Panc1 (cell line): ENCODE results near the gene HORMAD2. TPM values are rescaled to one million over a fixed set of nuclear protein-coding genes. Genes with fewer than 3 reads are reported as not detected.

Source experiments
- ATAC-seq: fragments of 200-7000 bp; cut with Tn5 transposase; 2 replicates; pipeline ENCODE4 v1.9.1; 2020; ENCODE audit warnings: mild to moderate bottlenecking, moderate library complexity
- Bru-seq: library from RNA; stranded (reverse); fragments of 400-500 nt; gene quantifications from one replicate; lab custom pipeline; 2021; lab: Mats Ljungman, UMichigan
- BruChase-seq, 2 experiments: library from RNA; stranded (reverse); fragments of 400-500 nt; gene quantifications; one replicate each; lab custom pipeline; 2021; lab: Mats Ljungman, UMichigan
- BruUV-seq: library from RNA; stranded (reverse); fragments of 400-500 nt; replicated peaks from 2 replicates; lab custom pipeline; 2021; lab: Mats Ljungman, UMichigan
- CTCF ChIA-PET: fragments of 300-600 bp; sonication (Branson Sonifier 250); formaldehyde crosslinking; loops from one replicate; lab custom pipeline; 2022; ENCODE audit warnings: antibody characterized with exemption; lab: Charles Lee
- POLR2A ChIA-PET: fragments of 300-600 bp; sonication (Branson Sonifier 250); formaldehyde crosslinking; loops from one replicate; lab custom pipeline; 2022; ENCODE audit warnings: antibody characterized with exemption; lab: Charles Lee
- DNase-seq: peaks from one replicate; pipeline ENCODE4 v3.0.0-alpha.2; 2010; ENCODE audit warnings: low read depth, low spot score
- H3K27ac ChIP-seq: 2 replicates; pipeline ENCODE4 v1.5.1; 2011; ENCODE audit warnings: mild to moderate bottlenecking, low read length, inconsistent platforms
- H3K27me3 ChIP-seq: fragments of 200-500 bp; sonication (Bioruptor generic); 2 replicates; pipeline ENCODE4 v1.6.0; 2014; ENCODE audit warnings: low read length, inconsistent platforms; ENCODE audit not compliant: control insufficient read depth, insufficient read depth
- H3K36me3 ChIP-seq: fragments of 200-500 bp; sonication (Bioruptor generic); 2 replicates; pipeline ENCODE4 v1.5.1; 2014; ENCODE audit warnings: inconsistent platforms, mild to moderate bottlenecking, low read length, moderate library complexity; ENCODE audit not compliant: control insufficient read depth, insufficient read depth
- H3K4me1 ChIP-seq: 2 replicates; pipeline ENCODE4 v1.5.1; 2011; ENCODE audit warnings: inconsistent platforms, mild to moderate bottlenecking, low read length, moderate library complexity; ENCODE audit not compliant: control insufficient read depth, insufficient read depth
- H3K4me3 ChIP-seq, 2 experiments: 2 replicates each; pipeline ENCODE4 v1.5.1; 2011 to 2012; ENCODE audit warnings: low read depth in 2 of 2, low read length in 2 of 2, mild to moderate bottlenecking in 2 of 2, inconsistent platforms in 1 of 2, moderate library complexity in 1 of 2
- H3K9me3 ChIP-seq: fragments of 200-500 bp; sonication (Bioruptor generic); 2 replicates; pipeline ENCODE4 v1.5.1; 2014; ENCODE audit warnings: low read depth, mild to moderate bottlenecking, inconsistent platforms, low read length, moderate library complexity; ENCODE audit not compliant: control insufficient read depth, insufficient read depth
- POLR2AphosphoS5 ChIP-seq: IDR thresholded peaks from 2 replicates; pipeline ENCODE4 v1.6.1; 2012; ENCODE audit warnings: mild to moderate bottlenecking, low read depth, low read length, moderate library complexity
- SIN3A ChIP-seq: IDR thresholded peaks from 2 replicates; pipeline ENCODE4 v1.6.1; 2012; ENCODE audit warnings: low read depth, mild to moderate bottlenecking, low read length, moderate library complexity, borderline replicate concordance; ENCODE audit not compliant: insufficient read depth
- TCF7L2 ChIP-seq: IDR thresholded peaks from 2 replicates; pipeline ENCODE4 v1.6.1; 2011; ENCODE audit warnings: mild to moderate bottlenecking, low read depth, low read length, inconsistent platforms
- in situ Hi-C: cut with HindIII; loops from 2 replicates; pipeline ENCODE4 v1.10.0; 2016; ENCODE audit warnings: low sequenced_read_pairs, low pct_unique_long_range_greater_than_20kb
- intact Hi-C: fragments of 100-400 bp; cut with micrococcal nuclease; formaldehyde crosslinking; loops from one replicate; pipeline ENCODE4 v1.10.0; 2022; ENCODE audit not compliant: unreplicated experiment
- long read RNA-seq: library from polyadenylated mRNA; unstranded; transcript quantifications from one replicate; pipeline ENCODE4 v2.0.0, GENCODE V29; 2021; ENCODE audit not compliant: unreplicated experiment
- polyA plus RNA-seq: library from polyadenylated mRNA; unstranded; fragments of >200 nt; gene quantifications from one replicate; pipeline ENCODE4 v1.2.1, GENCODE V29; 2012; ENCODE audit warnings: missing spikeins; ENCODE audit not compliant: insufficient read length
- total RNA-seq: library from RNA; stranded (reverse); gene quantifications from one replicate; pipeline ENCODE4 v1.2.1, GENCODE V29; 2021; ENCODE audit not compliant: unreplicated experiment
- TF ChIP-seq, protein P1 (sequence below): fragments of 450-650 bp; IDR thresholded peaks from 2 replicates; pipeline ENCODE4 v1.5.1; 2017; ENCODE audit warnings: mild to moderate bottlenecking
- TF ChIP-seq, protein P2 (sequence below), 2 experiments: IDR thresholded peaks; 2 replicates each; pipeline ENCODE4 v1.6.1; 2011 to 2012; ENCODE audit warnings: low read depth in 2 of 2, control low read depth in 1 of 2, low read length in 1 of 2, mild to moderate bottlenecking in 1 of 2, moderate library complexity in 1 of 2; ENCODE audit not compliant: insufficient read depth in 1 of 2

The HORMAD2 gene, protein sequence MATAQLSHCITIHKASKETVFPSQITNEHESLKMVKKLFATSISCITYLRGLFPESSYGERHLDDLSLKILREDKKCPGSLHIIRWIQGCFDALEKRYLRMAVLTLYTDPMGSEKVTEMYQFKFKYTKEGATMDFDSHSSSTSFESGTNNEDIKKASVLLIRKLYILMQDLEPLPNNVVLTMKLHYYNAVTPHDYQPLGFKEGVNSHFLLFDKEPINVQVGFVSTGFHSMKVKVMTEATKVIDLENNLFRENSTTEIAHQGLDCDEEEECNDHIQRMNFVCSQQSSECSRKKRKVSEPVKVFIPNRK
- not detected for total RNA-seq
- polyA plus RNA-seq, result not detected
- percentile 5 among the genes with signal in this experiment for Bru-seq, nascent RNA
- BruChase-seq, experiment 1, labeled RNA remaining after a 2-hour chase, result percentile 7 among the genes with signal in this experiment
- BruChase-seq, experiment 2, labeled RNA remaining after a 6-hour chase, result percentile 10 among the genes with signal in this experiment
- long read RNA-seq, result 0 reads

DNA sequence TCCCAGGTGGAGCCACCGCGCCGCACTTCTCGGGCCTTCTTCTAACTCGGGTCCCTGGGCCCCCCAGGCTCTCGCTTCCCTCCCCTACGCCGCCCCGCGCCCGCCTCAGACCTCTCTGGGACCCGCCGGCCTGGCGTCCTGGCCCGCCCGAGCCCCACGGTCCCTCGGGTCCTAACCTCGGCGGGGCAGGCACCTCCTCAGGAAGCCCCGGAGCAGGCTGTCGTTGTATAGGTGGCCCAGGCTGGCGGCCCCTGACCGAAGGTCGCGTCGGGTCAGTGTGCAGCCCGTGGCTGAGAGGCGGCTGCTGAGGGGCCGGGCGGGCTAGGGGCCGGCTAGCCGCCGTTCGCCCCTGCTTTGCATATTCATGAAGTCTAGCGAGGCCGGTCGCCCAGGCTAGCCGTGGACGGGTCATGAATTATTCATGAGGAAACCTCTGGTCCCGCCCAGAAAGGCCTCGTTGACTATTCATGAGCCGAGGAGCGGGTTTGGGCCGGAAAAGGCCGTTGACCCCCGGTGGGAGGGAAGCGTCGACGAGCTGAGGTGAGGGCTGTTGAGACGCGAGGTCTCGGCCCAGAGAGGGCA lies at the start of gene HORMAD2:
Gene HORMAD2 (plus strand): TSS at position 513 of the 582 bp plus-strand sequence. CDS start 13,489 bp downstream, outside the sequence.
- in situ Hi-C loops (no loop called here), intact Hi-C loops (no loop called here)
- ChIA-PET POLR2A (no interaction called here), CTCF (no interaction called here)
- H3K27me3 ChIP-seq, result peaks cover 6% of the 10 kb centered on the region; the same call in 1 of the 2 replicates
- no peak for DNase-seq
- TF ChIP-seq TCF7L2 (no peak), SIN3A (no peak), POLR2AphosphoS5 (no peak)
- TF ChIP-seq, protein P1, sequence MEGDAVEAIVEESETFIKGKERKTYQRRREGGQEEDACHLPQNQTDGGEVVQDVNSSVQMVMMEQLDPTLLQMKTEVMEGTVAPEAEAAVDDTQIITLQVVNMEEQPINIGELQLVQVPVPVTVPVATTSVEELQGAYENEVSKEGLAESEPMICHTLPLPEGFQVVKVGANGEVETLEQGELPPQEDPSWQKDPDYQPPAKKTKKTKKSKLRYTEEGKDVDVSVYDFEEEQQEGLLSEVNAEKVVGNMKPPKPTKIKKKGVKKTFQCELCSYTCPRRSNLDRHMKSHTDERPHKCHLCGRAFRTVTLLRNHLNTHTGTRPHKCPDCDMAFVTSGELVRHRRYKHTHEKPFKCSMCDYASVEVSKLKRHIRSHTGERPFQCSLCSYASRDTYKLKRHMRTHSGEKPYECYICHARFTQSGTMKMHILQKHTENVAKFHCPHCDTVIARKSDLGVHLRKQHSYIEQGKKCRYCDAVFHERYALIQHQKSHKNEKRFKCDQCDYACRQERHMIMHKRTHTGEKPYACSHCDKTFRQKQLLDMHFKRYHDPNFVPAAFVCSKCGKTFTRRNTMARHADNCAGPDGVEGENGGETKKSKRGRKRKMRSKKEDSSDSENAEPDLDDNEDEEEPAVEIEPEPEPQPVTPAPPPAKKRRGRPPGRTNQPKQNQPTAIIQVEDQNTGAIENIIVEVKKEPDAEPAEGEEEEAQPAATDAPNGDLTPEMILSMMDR, result no peak
- TF ChIP-seq, protein P2, sequence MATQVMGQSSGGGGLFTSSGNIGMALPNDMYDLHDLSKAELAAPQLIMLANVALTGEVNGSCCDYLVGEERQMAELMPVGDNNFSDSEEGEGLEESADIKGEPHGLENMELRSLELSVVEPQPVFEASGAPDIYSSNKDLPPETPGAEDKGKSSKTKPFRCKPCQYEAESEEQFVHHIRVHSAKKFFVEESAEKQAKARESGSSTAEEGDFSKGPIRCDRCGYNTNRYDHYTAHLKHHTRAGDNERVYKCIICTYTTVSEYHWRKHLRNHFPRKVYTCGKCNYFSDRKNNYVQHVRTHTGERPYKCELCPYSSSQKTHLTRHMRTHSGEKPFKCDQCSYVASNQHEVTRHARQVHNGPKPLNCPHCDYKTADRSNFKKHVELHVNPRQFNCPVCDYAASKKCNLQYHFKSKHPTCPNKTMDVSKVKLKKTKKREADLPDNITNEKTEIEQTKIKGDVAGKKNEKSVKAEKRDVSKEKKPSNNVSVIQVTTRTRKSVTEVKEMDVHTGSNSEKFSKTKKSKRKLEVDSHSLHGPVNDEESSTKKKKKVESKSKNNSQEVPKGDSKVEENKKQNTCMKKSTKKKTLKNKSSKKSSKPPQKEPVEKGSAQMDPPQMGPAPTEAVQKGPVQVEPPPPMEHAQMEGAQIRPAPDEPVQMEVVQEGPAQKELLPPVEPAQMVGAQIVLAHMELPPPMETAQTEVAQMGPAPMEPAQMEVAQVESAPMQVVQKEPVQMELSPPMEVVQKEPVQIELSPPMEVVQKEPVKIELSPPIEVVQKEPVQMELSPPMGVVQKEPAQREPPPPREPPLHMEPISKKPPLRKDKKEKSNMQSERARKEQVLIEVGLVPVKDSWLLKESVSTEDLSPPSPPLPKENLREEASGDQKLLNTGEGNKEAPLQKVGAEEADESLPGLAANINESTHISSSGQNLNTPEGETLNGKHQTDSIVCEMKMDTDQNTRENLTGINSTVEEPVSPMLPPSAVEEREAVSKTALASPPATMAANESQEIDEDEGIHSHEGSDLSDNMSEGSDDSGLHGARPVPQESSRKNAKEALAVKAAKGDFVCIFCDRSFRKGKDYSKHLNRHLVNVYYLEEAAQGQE (IDR thresholded peaks at IDR 0.05; ENCODE audit: insufficient read depth in 1 of 2, low read depth in 2 of 2, low read length in 1 of 2), result no peak
- no peaks in the 10 kb centered on the region for H3K4me1 ChIP-seq
- H3K27ac ChIP-seq, result no peak within 1 kb of the TSS
- H3K36me3 ChIP-seq, result no peaks in the 10 kb centered on the region
- ATAC-seq, result no peak
- no peaks in the 10 kb centered on the region for H3K9me3 ChIP-seq
- no peak within 1 kb of the TSS for H3K4me3 ChIP-seq
- BruUV-seq, result no TSS peak

DNA sequence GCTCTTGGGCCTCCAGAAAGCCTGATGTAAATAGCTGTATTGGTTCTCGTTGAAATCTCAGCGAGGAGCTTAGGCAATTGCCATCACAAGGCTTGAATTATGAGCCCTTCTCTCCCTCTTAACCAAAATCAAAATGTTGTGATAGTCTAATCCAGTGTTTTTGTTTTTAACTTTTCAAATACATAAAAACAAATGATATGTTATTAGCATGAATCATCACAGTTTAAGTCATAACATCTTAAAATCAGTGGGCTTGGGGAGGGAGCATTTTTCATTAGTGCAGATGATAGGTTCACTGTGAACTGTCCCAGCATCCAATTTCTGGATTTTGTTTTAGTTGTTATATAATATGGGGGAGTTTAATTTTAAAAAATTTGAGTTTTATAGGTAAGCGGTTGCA lies 48.9 kb upstream of the HORMAD2 start:
- CTCF ChIA-PET, result no interaction called here
- Histone ChIP-seq H3K27ac (no peak overlapping the region), H3K4me1 (no peaks in the 10 kb centered on the region), H3K36me3 (no peaks in the 10 kb centered on the region), H3K4me3 (no peak overlapping the region), H3K9me3 (no peaks in the 10 kb centered on the region), H3K27me3 (no peaks in the 10 kb centered on the region)
- no peak for TF ChIP-seq SIN3A
- TF ChIP-seq, protein P1, result no peak
- ATAC-seq (no peak), DNase-seq (no peak)
- intact Hi-C loops (no loop called here), in situ Hi-C loops (no loop called here)
- no TSS peak for BruUV-seq
- POLR2A ChIA-PET, result no interaction called here
